ENCODE measurements around the gene ARHGAP35. TPM values are rescaled to one million over a fixed set of nuclear protein-coding genes. Genes with fewer than 3 reads are reported as not detected.

The ARHGAP35 gene
- total RNA-seq, 4 donors from 2014 or later, result 77.1 to 159 (median 98.4) TPM

DNA sequence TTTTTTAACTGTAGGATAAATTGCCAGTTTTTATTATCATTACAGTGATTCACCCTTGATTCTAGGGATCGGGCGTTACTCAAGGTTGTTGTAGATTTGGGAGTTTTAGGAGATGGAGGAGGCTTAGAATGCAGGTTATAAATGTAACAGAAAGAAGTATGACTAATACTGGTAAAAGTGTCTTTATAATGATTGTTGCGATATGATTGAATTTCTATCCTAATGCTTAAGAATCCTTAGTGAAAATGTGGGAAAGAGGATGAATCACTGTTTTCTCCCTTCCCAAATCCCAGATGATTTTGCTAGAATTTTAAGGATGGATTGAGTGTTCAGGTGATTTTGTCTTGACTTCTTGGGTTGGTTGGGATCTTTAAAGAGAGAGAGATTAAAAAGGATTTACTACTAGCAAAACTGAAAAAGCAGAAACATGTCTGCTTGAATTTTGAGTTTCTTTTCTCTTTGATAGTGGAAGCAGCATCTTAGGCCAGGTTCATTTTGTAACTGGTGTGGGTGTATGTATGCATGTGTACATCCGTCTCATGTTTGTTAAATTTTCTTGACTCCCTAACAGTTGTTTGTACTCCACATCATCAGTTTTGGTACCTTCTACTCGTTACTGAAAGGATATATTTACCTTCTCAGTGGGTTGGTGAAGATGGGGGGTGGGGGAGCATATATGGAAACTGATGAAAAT lies 25.9 kb downstream of the ARHGAP35 start:
- Histone ChIP-seq H3K27me3 (no peaks in the 10 kb centered on the region), H3K4me3 (no peak overlapping the region), H3K36me3 (no peaks in the 10 kb centered on the region), H3K4me1 (peaks cover 0 to 31% (median 17%) of the 10 kb centered on the region in 4 donors), H3K27ac (no peak overlapping the region), H3K9me3 (no peaks in the 10 kb centered on the region)
- TF ChIP-seq POLR2AphosphoS5 (IDR thresholded peaks at IDR 0.05) (no peak), POLR2A (IDR thresholded peaks at IDR 0.05) (no peak), EP300 (IDR thresholded peaks at IDR 0.05; ENCODE audit: low read depth) (no peak)
- TF ChIP-seq, protein P1, sequence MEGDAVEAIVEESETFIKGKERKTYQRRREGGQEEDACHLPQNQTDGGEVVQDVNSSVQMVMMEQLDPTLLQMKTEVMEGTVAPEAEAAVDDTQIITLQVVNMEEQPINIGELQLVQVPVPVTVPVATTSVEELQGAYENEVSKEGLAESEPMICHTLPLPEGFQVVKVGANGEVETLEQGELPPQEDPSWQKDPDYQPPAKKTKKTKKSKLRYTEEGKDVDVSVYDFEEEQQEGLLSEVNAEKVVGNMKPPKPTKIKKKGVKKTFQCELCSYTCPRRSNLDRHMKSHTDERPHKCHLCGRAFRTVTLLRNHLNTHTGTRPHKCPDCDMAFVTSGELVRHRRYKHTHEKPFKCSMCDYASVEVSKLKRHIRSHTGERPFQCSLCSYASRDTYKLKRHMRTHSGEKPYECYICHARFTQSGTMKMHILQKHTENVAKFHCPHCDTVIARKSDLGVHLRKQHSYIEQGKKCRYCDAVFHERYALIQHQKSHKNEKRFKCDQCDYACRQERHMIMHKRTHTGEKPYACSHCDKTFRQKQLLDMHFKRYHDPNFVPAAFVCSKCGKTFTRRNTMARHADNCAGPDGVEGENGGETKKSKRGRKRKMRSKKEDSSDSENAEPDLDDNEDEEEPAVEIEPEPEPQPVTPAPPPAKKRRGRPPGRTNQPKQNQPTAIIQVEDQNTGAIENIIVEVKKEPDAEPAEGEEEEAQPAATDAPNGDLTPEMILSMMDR (IDR thresholded peaks at IDR 0.05), result no peak
- in situ Hi-C loops (cut with MboI; ENCODE audit: low pct_ligation_motif_present in 1 of 4, low pct_unique_long_range_greater_than_20kb in 1 of 4, low sequenced_read_pairs in 3 of 4) (no loop called here), intact Hi-C loops (cut with DNase I; ENCODE audit: low total_unique reads) (no loop called here)
- DNase-seq, result no peak
- WGBS, 2 donors (ENCODE audit: low coverage in 1 of 2), result 81 to 85% methylated on average over 5 of the region's 5 CpGs

DNA sequence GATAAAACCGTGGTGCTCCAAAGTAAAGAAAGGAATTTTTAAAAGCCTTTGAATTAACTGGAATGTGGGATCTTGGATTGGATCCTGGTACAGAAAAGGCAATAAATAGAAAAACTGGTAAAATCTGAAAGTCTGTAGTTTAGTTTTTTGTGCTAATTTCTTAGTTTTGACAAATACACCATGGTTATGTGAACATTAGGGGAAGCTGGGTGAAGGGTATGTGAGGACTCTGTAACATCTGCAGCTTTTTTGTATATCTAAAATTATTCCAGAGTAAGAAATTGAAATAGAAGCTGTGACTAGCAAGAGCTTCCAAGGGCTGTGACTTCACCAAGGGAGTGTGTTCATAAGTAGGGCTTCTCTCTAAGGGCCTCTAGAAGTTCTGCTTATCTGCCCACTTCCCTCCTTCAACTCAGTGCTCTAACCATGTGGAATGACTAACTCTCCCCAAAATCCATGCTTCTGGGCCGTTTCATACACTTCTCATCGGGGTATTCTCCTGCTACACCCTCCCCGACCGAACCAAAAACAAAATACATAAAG lies 26.5 kb downstream of the ARHGAP35 start:
- TF ChIP-seq EP300 (IDR thresholded peaks at IDR 0.05; ENCODE audit: low read depth), result no peak
- TF ChIP-seq POLR2A (IDR thresholded peaks at IDR 0.05), result no peak
- no peak for TF ChIP-seq POLR2AphosphoS5 (IDR thresholded peaks at IDR 0.05)
- no peaks in the 10 kb centered on the region for H3K36me3 ChIP-seq
- peaks cover 0 to 35% (median 17%) of the 10 kb centered on the region in 4 donors for H3K4me1 ChIP-seq
- intact Hi-C loops (cut with DNase I; ENCODE audit: low total_unique reads) (no loop called here), in situ Hi-C loops (cut with MboI; ENCODE audit: low pct_ligation_motif_present in 1 of 4, low pct_unique_long_range_greater_than_20kb in 1 of 4, low sequenced_read_pairs in 3 of 4) (no loop called here)
- no peaks in the 10 kb centered on the region for H3K27me3 ChIP-seq
- H3K27ac ChIP-seq, result no peak overlapping the region
- 83 to 95% methylated on average over 5 of the region's 5 CpGs for WGBS, 2 donors (ENCODE audit: low coverage in 1 of 2)
- DNase-seq, result no peak
- no peak overlapping the region for H3K4me3 ChIP-seq
- no peaks in the 10 kb centered on the region for H3K9me3 ChIP-seq

- in situ Hi-C loops (cut with MboI; ENCODE audit: low pct_ligation_motif_present in 1 of 4, low pct_unique_long_range_greater_than_20kb in 1 of 4, low sequenced_read_pairs in 3 of 4), result no loop called here
- Histone ChIP-seq H3K9me3 (no peaks in the 10 kb centered on the region), H3K4me1 (peaks cover 0 to 37% (median 17%) of the 10 kb centered on the region in 4 donors), H3K27me3 (no peaks in the 10 kb centered on the region), H3K36me3 (no peaks in the 10 kb centered on the region), H3K27ac (peak overlapping the region; percentile 43 to 62 (median 56)), H3K4me3 (no peak overlapping the region)
- no peak for DNase-seq
- 44% methylated on average over 3 of the region's 3 CpGs; no CpG with 5 or more reads in 1 of the 2 donors for whole genome bisulfite sequencing, 2 donors (ENCODE audit: low coverage in 1 of 2)
- intact Hi-C loops (cut with DNase I; ENCODE audit: low total_unique reads), result no loop called here
- TF ChIP-seq EP300 (IDR thresholded peaks at IDR 0.05; ENCODE audit: low read depth) (no peak), POLR2AphosphoS5 (IDR thresholded peaks at IDR 0.05) (peak in 2 of 3 donors; percentile 34 to 66)
Measured at GRCh38 chr19:46890423-46891170, 29.8 kb downstream of the ARHGAP35 start.

- Histone ChIP-seq H3K9me3 (no peaks in the 10 kb centered on the region), H3K4me1 (peaks cover 0 to 42% (median 16%) of the 10 kb centered on the region in 4 donors), H3K36me3 (no peaks in the 10 kb centered on the region), H3K4me3 (no peak overlapping the region), H3K27me3 (no peaks in the 10 kb centered on the region), H3K27ac (no peak overlapping the region)
- TF ChIP-seq, protein P1 (IDR thresholded peaks at IDR 0.05), result no peak
- TF ChIP-seq POLR2AphosphoS5 (IDR thresholded peaks at IDR 0.05), result no peak
- TF ChIP-seq POLR2A (IDR thresholded peaks at IDR 0.05), result no peak
- TF ChIP-seq EP300 (IDR thresholded peaks at IDR 0.05; ENCODE audit: low read depth), result no peak
- 77 to 92% methylated on average over 6 to 11 of the region's 11 CpGs for WGBS, 2 donors (ENCODE audit: low coverage in 1 of 2)
- intact Hi-C loops (cut with DNase I; ENCODE audit: low total_unique reads) (no loop called here), in situ Hi-C loops (cut with MboI; ENCODE audit: low pct_ligation_motif_present in 1 of 4, low pct_unique_long_range_greater_than_20kb in 1 of 4, low sequenced_read_pairs in 3 of 4) (no loop called here)
- DNase-seq, result no peak
Measured at GRCh38 chr19:46892252-46893179, 31.7 kb downstream of the ARHGAP35 start.

Measured in transverse colon (tissue), 4 donors.